ENCODE data around the gene VARS1.
"Not testable (repeated sequence)": the region's sequence is repeated elsewhere in the genome, so short reads cannot be mapped to it uniquely, and the experiment has no call there.

The VARS1 gene

DNA sequence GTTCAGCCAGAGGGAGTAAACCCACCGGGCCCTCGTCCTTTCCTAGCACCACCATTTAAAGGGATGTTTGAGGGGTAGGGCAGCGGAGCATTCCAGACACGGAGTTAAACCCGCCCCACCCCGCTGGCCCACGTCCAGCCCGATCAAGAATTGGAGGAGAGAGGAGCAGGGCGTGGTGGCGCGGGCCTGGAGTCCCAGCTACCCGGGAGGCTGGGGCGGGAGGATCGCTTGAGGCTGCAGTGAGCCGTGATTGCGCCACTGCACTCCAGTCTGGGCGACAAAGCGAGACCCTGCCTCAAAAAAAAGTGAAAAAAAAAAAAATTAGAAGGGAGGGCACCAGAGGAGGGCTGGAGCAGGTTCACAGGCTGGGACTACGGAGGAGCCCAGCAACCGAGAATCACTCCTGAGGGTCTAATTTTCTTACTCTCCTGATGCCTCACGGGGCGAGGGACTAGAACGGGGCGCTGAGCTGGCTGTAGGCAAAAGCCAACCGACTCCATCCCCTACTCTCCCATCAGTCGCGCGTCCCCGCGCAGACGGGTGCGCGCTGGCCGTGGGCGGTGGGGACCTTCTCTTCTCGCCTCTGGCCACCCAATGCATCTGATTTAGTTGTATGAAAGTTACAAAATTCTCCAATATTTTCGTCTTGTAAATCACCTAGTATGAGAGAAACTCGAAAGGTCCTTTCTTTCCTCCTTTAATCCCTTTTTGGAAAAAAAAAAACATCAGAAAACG lies 25.9 kb upstream of the VARS1 start:
- peak; percentile 83 for DNase-seq

DNA sequence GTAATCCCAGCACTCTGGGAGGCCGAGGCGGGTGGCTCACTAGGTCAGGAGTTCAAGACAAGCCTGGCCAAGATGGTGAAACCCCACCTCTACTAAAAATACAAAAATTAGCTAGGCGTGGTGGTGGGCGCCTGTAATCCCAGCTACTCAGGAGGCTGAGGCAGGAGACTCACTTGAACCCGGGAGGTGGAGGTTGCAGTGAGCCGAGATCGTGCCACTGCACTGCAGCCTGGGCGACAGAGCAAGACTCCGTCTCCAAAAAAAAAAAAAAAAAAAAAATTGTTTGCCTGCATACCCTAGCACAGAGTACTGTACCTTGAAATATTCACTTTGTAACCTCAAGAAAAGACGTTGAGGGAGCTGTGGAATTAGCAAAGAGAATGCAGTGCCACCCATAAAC lies 24.8 kb upstream of the VARS1 start:
- DNase-seq, result not testable (repeated sequence)

DNA sequence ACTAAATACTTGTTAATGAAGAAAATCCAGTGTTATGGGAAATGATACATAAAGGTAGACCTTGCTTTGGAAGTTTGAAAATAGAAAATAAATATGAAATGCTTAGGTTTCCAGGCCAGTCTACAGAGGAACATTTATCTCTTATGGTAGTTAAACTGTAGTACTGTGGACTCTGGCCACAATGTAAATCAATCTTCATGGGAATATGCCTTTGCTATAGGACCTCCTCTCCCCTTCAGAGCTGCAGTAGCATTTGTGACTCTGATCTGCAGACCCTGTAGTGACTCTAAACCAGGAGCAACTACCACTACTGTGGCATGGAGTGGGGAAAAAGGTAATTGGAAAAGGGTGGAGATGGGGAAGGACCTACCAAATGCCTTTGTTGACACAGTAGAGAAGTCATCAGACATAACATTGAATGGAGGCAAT lies 24.3 kb upstream of the VARS1 start:
- DNase-seq, result no peak

DNA sequence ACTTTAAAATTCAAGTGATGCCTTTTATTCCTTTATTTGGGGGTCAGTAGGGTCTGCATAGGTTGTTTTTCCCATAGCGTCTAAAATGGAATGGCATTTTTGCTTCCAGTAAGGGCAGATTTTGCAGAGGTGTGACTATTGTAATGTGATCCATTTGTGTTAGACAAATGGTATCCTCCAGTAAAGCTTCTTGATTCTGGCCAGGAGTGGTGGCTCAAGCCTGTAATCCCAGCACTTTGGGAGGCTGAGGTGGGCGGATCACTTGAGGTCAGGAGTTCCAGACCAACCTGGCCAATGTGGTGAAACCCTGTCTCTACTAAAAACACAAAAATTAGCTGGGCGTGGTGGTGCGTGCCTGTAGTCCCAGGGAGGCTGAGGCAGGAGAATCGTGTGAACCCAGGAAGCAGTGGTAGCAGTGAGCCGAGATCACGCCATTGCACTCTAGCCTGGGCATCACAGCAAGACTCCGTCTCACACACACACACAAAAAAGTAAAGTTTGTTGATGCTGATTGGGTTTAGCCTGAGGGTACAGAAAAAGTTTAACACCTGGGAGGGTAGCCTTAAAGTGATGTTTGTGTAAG lies 22.5 kb upstream of the VARS1 start:
- DNase-seq, result peak; percentile 83

DNA sequence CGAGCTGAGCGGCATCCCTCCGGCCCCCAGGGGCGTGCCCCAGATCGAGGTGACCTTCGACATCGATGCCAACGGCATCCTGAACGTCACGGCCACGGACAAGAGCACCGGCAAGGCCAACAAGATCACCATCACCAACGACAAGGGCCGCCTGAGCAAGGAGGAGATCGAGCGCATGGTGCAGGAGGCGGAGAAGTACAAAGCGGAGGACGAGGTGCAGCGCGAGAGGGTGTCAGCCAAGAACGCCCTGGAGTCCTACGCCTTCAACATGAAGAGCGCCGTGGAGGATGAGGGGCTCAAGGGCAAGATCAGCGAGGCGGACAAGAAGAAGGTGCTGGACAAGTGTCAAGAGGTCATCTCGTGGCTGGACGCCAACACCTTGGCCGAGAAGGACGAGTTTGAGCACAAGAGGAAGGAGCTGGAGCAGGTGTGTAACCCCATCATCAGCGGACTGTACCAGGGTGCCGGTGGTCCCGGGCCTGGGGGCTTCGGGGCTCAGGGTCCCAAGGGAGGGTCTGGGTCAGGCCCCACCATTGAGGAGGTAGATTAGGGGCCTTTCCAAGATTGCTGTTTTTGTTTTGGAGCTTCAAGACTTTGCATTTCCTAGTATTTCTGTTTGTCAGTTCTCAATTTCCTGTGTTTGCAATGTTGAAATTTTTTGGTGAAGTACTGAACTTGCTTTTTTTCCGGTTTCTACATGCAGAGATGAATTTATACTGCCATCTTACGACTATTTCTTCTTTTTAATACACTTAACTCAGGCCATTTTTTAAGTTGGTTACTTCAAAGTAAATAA lies 21.8 kb upstream of the VARS1 start:
- peak; percentile 83 for DNase-seq

DNA sequence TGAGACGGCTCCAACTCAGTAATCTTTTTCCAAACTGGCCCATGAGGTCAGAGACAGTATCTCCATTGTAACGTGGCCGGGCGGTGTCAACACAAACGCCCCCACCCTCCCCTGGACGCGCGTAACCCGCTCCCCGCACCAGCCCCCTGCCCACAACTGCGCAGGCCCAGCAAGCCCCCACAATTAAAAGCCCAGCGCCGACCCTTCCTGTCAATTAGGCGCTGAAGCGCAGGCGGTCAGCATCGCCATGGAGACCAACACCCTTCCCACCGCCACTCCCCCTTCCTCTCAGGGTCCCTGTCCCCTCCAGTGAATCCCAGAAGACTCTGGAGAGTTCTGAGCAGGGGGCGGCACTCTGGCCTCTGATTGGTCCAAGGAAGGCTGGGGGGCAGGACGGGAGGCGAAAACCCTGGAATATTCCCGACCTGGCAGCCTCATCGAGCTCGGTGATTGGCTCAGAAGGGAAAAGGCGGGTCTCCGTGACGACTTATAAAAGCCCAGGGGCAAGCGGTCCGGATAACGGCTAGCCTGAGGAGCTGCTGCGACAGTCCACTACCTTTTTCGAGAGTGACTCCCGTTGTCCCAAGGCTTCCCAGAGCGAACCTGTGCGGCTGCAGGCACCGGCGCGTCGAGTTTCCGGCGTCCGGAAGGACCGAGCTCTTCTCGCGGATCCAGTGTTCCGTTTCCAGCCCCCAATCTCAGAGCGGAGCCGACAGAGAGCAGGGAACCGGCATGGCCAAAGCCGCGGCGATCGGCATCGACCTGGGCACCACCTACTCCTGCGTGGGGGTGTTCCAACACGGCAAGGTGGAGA lies 19.7 kb upstream of the VARS1 start, which contains the start of the genes HSPA1A and HSPA1L:
Gene HSPA1A (plus strand): TSS at position 519 of the 814 bp plus-strand sequence. CDS start 214 bp downstream, at position 733.
Gene HSPA1L (minus strand): TSS at position 259 of the 814 bp plus-strand sequence. CDS start 3,311 bp downstream, outside the sequence.
- DNase-seq, result peak; percentile 99

DNA sequence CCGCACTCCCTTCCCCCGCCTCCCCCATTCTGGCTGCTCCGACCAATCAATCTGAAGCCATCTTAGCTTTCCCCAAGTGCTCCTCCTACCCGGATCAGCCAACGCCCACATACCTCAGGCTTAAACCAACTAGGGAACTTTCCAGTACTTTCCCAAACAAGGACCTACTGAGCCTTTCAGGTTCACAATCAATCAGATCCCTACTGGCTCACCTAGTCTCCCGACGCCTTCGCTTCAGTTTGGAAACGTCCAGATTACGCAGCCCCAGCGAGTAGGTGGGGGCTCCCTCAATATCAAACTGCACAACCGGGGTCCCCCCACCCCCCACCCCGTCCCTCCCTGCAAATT lies 19.1 kb upstream of the VARS1 start:
- peak; percentile 96 for DNase-seq

DNA sequence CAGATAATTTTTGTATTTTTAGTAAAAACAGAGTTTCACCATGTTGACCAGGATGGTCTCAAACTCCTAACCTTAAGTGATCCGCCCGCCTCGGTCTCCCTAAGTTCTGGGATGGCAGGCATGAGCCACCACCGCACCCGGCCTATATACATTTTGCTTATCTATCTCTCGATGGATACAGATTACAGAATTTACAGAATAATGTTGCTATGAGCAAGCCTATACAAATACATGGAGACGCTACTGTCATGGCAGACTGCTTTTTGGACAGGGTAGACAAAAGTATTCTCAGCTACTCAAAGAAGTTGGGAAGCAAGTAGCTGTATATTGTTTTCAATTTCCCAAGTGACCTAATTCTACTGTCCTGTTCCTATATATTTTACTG lies 17.9 kb upstream of the VARS1 start:
- no peak for DNase-seq

DNA sequence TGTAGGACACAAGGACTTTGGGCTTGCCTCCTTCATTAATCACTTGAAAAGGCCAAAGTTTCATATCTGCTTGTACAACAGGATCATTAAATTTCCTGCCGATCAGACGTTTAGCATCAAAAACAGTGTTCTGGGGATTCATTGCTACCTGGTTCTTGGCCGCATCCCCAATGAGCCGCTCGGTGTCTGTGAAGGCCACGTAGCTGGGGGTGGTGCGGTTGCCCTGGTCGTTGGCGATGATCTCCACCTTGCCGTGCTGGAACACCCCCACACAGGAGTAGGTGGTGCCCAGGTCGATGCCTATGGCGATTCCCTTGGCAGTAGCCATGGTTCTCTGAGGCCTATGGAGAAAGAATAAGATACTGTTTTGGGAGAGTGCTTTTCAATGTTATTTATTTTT lies 16.1 kb upstream of the VARS1 start:
- DNase-seq, result no peak

DNA sequence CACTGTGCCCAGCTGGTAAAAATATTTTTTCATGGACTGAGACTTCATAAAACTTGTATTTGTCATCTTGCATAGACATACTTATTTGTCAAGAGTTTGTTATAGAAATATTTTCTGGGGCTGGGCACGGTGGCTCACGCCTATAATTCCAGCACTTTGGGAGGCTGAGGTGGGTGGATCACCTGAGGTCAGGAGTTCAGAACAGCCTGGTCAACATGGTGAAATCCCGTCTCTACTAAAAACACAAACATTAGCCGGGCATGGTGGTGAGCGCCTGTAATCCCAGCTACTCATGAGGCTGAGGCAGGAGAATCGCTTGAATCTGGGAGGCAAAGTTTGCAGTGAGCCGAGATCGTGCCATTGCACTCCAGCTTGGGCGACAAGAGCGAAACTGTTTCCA lies 13.0 kb upstream of the VARS1 start:
- not testable (repeated sequence) for DNase-seq

DNA sequence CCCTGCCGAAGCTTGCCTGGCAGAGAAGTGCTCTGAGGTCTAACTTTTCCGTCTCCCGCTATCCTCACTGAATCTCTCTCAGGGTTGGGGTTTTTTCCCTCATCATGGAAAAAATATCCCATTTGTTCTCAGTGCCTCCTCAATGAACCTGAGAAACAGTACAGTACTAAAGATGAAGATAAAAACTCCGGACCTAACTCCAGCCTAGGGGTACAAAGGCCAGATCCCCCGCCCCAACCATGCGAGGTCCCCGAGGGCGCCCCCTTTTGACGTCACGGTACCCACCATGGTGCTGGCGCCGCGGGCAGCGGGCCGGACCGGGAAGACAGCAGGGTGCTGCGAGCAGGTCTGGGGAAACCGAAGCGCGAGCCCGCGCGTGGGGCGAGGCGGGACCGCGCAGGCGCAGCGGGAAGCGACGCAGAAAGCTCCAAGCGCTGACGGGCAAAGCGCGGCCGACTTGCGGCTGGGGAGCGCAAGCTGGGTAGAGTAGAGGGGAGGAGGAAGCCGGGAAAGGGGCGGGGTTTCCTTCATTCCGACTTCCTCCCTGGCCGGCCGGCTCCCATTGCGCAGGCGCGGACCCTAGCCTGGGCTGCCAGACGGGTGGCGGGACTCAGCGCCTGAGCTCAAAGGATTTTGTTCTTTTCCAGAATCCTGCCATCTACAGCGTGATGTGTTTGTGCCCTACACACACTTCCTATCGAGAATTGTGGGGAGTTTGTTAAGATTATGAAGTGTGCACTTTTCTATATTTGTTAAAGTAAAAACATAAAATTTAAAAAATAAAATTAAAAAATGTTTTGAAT lies 11.1 kb upstream of the VARS1 start, which contains the start of gene LSM2:
Gene LSM2 (minus strand): TSS at position 497 of the 803 bp plus-strand sequence. CDS start 209 bp downstream, at position 288.
- DNase-seq, result peak; percentile 98

DNA sequence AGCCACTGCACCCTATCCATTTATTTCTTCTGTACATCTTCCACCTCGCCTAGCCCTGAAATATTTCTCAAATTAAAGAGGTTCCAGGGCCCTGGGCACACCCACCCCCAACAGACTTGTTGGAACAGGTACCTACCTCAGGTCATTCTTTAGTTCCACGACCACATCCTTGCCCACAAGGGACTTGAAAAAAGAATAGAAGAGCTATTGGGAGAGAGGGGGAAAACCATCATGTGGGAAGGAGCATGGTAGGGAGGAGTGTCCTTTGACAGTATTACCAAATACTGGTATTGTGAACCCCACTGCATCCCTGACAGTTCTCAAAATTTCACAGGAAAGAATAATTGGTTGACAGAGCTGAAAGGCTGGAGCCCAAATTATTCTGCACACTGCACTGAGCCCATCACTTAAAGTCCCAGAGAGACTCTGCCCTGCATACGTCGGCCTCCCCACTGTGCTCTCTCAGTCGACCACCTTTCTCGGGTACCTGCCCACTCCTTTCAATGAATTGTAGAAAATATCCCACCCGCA lies 10.5 kb upstream of the VARS1 start:
- DNase-seq, result no peak

DNA sequence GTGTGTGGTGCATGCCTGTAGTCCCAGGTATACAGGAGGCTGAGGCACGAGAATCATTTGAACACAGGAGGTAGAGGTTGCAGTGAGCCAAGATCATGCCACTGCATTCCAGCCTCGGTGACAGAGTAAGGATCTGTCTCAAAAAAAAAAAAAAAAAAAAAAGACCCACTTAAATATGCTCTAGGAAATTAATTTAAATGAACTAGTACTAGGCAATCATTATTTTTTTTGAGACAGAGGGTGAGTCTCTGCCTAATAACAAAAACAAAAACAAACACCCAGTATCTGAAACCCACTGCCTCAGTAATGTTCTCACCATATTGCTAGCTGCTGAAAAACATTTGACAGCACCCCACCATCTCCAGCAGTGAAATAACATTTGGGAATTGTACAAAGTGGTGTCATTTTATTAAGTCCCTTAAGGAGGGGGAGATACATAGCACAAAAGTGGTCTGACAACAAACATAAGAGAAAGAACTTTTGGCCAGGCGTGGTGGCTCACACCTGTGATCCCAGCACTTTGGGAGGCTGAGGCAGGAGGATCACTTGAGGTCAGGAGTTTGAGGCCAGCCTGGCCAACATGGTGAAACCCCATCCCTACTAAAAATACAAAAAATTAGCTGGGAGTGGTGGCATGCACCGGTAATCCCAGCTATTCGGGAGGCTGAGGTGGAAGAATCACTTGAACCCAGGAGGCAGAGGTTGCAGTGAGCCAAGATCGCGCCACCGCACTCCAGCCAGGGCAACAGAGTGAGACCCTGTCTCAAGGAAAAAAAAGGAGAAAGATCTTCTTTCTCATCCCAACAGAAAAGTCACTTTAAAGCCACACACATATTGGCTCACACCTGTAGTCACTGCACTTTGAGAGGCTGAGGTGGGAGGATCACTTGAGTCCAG lies 5.7 kb upstream of the VARS1 start:
- DNase-seq, result not testable (repeated sequence)

DNA sequence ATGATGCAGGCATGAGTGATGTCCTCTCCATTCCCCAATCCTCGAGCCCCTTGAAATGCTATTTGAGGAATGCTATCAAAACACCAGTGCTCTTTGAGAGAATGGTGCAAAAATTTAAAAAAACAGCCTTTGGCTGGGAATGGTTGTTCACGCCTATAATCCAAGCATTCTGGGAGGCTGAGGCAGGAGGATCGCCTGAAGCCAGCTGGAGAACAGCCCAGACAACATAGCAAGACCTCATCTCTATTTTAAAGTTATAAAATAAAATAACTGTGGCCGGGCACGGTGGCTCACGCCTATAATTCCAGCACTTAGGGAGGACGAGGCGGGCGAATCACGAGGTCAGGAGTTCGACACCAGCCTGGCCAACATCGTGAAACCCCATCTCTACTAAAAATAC lies 4.2 kb upstream of the VARS1 start:
- DNase-seq, result no peak

DNA sequence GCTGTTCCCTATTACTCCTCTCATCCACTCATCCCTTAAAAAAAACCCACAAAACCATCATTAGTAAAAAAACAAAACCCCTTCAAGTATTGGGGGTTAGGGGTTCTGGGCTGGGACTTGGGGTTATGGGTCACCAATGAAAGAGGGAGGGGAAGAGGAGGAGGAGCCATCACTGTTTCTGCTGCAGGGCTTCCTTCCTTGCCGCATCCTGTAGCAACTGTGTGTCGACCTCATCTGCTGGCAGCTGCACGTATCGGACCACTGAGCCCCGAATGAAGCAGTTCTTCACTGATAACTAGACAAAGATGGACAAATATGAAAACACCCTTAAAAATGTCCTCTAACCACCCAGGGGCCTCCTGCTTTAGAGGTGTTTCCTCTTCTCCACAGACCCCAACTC lies 2.0 kb upstream of the VARS1 start:
- no peak for DNase-seq

DNA sequence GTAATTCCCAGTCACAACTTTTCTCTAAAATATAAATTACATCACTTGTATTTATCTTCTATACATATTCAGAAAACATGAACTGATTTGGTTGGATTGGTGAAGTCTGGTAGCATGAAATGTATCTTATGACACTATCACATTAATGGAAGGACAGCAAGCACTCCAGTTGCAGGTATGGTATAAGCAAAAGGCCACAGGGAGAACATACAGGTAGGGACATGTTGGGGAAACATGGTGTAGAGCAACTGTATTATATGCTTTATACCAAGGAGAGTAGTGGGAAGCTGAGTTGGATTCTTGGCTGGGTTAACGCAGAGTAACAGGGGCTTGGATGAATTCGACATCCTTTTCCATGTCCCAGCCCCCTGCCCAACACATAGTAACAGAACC lies 1.4 kb upstream of the VARS1 start:
- DNase-seq, result no peak

DNA sequence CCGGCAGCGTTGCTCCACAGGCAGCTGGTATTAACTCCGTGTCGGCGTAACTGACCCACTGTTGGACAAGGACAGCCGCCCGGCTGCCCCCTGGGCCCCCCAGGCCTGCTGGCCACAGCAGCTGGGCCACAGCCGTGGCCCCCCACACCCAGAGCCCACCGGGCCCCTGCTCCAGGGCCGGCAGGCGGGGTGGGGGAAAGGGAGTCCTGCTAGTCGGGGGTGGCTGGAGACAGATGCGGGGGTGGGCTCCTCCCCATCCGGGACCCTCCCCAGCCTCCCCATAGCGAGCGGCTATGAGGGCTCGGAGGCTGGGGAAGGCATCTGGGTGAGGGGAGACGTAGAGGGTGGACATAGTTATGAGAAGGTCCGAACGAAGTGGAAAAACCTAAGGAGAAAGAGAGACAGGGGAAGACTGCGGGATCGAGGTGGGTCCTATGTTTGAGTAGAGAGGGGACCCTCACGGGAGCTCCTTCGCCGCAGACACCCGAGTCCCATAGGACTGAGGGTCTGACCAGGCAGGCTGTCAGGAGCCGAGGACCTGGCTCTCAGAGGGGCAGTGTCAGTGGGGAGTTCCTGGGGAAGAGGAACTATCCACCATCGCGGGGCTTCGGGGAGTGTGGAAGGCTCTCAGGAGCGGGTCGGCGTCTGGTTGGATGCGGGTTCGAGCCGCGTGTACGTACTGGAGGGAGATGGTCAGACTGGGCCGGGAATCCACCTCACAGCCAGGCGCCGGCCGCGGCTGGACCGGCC lies 511 bp downstream of the VARS1 start:
- DNase-seq, result no peak

DNA sequence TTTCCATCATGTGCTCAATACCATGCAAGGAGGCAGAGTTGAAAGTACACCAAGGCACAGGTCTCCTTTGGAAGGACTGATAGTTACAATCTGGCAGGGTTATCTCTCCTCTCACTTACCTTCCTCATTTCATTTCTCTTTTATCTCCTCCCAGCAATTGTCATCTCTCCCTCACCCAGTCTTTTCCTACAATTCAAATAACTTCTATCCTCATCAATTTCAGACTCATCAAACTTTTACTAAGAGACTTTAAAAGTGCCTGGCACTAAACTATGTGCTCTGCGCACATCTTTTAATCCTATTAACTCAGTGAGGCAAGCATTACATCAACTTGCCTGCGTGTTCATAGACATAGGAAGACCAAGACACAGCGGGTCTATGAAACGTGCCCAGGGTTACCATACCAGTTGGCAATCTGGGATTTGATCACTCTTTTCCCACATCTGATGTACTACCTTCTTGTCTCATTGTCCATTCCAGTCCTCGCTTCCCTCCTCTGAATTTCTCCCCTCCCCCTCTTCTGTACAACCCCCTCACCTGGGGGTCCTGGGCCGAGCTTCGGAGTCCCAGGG lies 1.2 kb downstream of the VARS1 start:
- DNase-seq, result no peak

DNA sequence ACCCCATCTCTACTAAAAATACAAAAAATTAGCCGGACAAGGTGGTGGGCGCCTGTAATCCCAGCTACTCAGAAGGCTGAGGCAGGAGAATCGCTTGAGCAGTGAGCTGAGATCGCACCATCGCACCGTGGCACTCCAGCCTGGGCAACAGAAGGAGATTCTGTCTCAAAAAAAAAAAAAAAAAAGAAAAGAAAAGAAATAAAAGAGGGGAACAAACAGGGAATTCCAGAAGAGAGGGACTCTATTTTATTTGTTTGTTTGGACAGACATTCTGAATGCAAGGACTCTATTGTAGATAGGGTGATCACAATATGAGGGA lies 1.7 kb downstream of the VARS1 start:
- DNase-seq, result not testable (repeated sequence)

DNA sequence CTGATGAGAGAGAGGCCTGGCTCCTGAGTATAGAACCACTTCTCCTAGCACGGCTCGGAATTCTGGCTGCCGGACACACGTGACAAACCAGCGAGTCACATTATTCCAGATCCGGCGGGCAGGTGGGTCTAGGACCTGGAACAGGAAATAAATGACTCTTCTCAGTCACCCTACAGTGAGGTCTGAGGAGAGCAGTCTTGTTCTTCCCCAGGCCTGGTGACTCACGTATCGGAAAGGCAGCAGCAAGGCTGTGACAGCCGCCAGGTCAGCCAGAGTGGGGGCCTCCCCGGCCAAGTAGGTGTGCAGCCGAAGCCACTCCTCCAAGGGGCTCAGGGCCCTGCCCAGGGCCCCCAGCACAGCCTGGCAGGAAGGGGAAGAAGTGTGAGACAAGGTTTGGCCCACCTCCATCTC lies 2.8 kb downstream of the VARS1 start:
- no peak for DNase-seq

All from midbrain (tissue), 1 donor.